Measurements from ENCODE around the gene OR7A10. TPM values are rescaled to one million over a fixed set of nuclear protein-coding genes. Genes with fewer than 3 reads are reported as not detected.

The OR7A10 gene
- total and polyA plus RNA-seq, 8 donors, result not detected

- WGBS, 5 donors, result 21 to 43% (median 30%) methylated on average over 1 of the region's 1 CpG
- intact Hi-C loops (cut with DNase I; ENCODE audit: low total_unique reads), result no loop called here
- DNase-seq, result no peak
- Histone ChIP-seq H3K4me1 (no peaks in the 10 kb centered on the region), H3K36me3 (no peaks in the 10 kb centered on the region), H3K27me3 (peaks cover 0 to 12% (median 4%) of the 10 kb centered on the region in 3 donors), H3K9me3 (peaks cover 0 to 8% (median 1%) of the 10 kb centered on the region in 4 donors), H3K27ac (no peak overlapping the region), H3K4me3 (no peak overlapping the region)
- TF ChIP-seq POLR2AphosphoS5 (IDR thresholded peaks at IDR 0.05) (no peak), POLR2A (IDR thresholded peaks at IDR 0.05) (no peak), EP300 (IDR thresholded peaks at IDR 0.05) (no peak), CTCF (IDR thresholded peaks at IDR 0.05) (no peak)
These were observed 8.5 kb downstream of the OR7A10 start for GRCh38 chr19:14840206-14840605.

GRCh38 chr19:14837391-14837790 is 11.3 kb downstream of the OR7A10 start:
- WGBS, 5 donors, result 66 to 80% (median 72%) methylated on average over 4 of the region's 4 CpGs

DNA sequence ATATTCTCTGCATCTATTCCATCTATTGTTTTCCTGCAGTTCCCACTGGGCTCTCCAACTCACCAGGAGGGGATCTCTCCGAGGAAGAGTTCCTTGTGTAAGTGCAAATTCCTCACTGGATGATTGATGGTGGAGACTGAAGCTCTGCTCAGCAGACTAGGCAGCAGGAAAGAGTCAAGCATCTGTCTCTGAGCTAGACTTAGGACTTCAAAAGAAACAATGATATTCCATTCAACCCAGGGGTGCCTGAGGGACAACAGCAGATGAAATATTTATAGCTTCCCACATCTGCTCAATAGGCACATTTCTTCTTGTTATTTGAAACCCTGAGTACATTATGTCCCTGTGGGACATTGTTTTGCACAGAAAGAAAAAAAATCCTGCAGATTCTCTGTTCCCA is 13.7 kb downstream of the OR7A10 start, which contains the start of the genes OR7A5 and OR7C1:
TSS of gene OR7A5 (minus strand) at position 175 of the 400 bp plus-strand sequence. CDS start 6,944 bp downstream, outside the sequence.
TSS of gene OR7C1 (minus strand) at position 175 of the 400 bp plus-strand sequence. CDS start 35,049 bp downstream, outside the sequence.
- 11 to 33% (median 17%) methylated on average over 1 of the region's 1 CpG for WGBS, 5 donors
- Histone ChIP-seq H3K4me1 (no peaks in the 10 kb centered on the region), H3K36me3 (no peaks in the 10 kb centered on the region), H3K27me3 (peaks cover 0 to 4% (median 0%) of the 10 kb centered on the region in 3 donors), H3K9me3 (peaks cover 0 to 8% (median 1%) of the 10 kb centered on the region in 4 donors), H3K27ac (no peak within 1 kb of the TSS), H3K4me3 (no peak within 1 kb of the TSS)
- intact Hi-C loops (cut with DNase I; ENCODE audit: low total_unique reads), result no loop called here
- DNase-seq, result peak in 1 of 2 donors; percentile 28
- TF ChIP-seq POLR2A (IDR thresholded peaks at IDR 0.05), result no peak
- TF ChIP-seq POLR2AphosphoS5 (IDR thresholded peaks at IDR 0.05), result no peak
- TF ChIP-seq CTCF (IDR thresholded peaks at IDR 0.05), result no peak
- TF ChIP-seq EP300 (IDR thresholded peaks at IDR 0.05), result no peak

More at GRCh38 chr19:14837391-14837790, 11.3 kb downstream of the OR7A10 start:
- no peak overlapping the region for H3K27ac ChIP-seq
- H3K4me1 ChIP-seq, result no peaks in the 10 kb centered on the region
- no peaks in the 10 kb centered on the region for H3K36me3 ChIP-seq
- DNase-seq, result no peak
- H3K9me3 ChIP-seq, result peaks cover 0 to 8% (median 1%) of the 10 kb centered on the region in 4 donors
- no peak for TF ChIP-seq POLR2A (IDR thresholded peaks at IDR 0.05)
- TF ChIP-seq EP300 (IDR thresholded peaks at IDR 0.05), result no peak
- TF ChIP-seq CTCF (IDR thresholded peaks at IDR 0.05), result no peak
- TF ChIP-seq POLR2AphosphoS5 (IDR thresholded peaks at IDR 0.05), result no peak
- intact Hi-C loops (cut with DNase I; ENCODE audit: low total_unique reads), result no loop called here
- H3K27me3 ChIP-seq, result peaks cover 0 to 7% (median 0%) of the 10 kb centered on the region in 3 donors
- H3K4me3 ChIP-seq, result no peak overlapping the region

DNA sequence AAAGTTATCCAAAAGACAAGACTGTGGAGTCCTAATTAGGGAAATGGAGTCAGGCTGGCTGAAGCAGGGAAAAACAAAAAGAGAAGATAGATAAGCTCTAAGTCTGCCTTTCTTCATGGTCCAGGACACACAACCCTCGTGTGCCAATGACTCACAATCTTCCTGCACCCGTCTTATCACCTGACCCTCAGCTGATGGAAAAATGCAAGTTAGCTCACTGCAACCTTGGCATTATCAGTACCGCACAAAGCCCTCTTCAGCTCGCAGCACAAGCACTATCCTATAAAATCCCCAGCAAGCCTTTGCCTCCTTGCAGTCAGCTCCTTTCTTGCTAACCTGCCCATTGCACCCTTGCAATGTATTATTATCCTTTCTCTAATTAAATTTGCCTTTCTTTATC is 18.0 kb downstream of the OR7A10 start:
- H3K4me1 ChIP-seq, result no peaks in the 10 kb centered on the region
- H3K36me3 ChIP-seq, result no peaks in the 10 kb centered on the region
- 28 to 54% (median 44%) methylated on average over 4 of the region's 4 CpGs for WGBS, 5 donors
- no peak overlapping the region for H3K4me3 ChIP-seq
- H3K27me3 ChIP-seq, result peaks cover 0 to 6% (median 2%) of the 10 kb centered on the region in 3 donors
- H3K27ac ChIP-seq, result no peak overlapping the region
- H3K9me3 ChIP-seq, result peaks cover 0 to 2% (median under 1%) of the 10 kb centered on the region in 4 donors
- no peak for DNase-seq
- intact Hi-C loops (cut with DNase I; ENCODE audit: low total_unique reads), result no loop called here
- TF ChIP-seq POLR2AphosphoS5 (IDR thresholded peaks at IDR 0.05), result no peak
- TF ChIP-seq CTCF (IDR thresholded peaks at IDR 0.05), result no peak
- TF ChIP-seq POLR2A (IDR thresholded peaks at IDR 0.05), result no peak
- no peak for TF ChIP-seq EP300 (IDR thresholded peaks at IDR 0.05)

All from stomach (tissue), 9 donors.